ENCODE data around the gene NFATC1.

- TF ChIP-seq POLR2A (IDR thresholded peaks at IDR 0.05), result no peak
- TF ChIP-seq, protein P1, sequence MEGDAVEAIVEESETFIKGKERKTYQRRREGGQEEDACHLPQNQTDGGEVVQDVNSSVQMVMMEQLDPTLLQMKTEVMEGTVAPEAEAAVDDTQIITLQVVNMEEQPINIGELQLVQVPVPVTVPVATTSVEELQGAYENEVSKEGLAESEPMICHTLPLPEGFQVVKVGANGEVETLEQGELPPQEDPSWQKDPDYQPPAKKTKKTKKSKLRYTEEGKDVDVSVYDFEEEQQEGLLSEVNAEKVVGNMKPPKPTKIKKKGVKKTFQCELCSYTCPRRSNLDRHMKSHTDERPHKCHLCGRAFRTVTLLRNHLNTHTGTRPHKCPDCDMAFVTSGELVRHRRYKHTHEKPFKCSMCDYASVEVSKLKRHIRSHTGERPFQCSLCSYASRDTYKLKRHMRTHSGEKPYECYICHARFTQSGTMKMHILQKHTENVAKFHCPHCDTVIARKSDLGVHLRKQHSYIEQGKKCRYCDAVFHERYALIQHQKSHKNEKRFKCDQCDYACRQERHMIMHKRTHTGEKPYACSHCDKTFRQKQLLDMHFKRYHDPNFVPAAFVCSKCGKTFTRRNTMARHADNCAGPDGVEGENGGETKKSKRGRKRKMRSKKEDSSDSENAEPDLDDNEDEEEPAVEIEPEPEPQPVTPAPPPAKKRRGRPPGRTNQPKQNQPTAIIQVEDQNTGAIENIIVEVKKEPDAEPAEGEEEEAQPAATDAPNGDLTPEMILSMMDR (IDR thresholded peaks at IDR 0.05), result no peak
- no peak for TF ChIP-seq EP300 (IDR thresholded peaks at IDR 0.05)
Observed at GRCh38 chr18:79556829-79557585, 161.3 kb downstream of the NFATC1 start.

Data from ovary (tissue), 3 donors.